ENCODE results near the gene CTNNBL1.

- TF ChIP-seq, protein P1, sequence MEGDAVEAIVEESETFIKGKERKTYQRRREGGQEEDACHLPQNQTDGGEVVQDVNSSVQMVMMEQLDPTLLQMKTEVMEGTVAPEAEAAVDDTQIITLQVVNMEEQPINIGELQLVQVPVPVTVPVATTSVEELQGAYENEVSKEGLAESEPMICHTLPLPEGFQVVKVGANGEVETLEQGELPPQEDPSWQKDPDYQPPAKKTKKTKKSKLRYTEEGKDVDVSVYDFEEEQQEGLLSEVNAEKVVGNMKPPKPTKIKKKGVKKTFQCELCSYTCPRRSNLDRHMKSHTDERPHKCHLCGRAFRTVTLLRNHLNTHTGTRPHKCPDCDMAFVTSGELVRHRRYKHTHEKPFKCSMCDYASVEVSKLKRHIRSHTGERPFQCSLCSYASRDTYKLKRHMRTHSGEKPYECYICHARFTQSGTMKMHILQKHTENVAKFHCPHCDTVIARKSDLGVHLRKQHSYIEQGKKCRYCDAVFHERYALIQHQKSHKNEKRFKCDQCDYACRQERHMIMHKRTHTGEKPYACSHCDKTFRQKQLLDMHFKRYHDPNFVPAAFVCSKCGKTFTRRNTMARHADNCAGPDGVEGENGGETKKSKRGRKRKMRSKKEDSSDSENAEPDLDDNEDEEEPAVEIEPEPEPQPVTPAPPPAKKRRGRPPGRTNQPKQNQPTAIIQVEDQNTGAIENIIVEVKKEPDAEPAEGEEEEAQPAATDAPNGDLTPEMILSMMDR (IDR thresholded peaks at IDR 0.05; ENCODE audit: insufficient read depth, low read depth, low read length): no peak
- TF ChIP-seq EZH2 (IDR thresholded peaks at IDR 0.05; ENCODE audit: insufficient read depth, low read length): no peak
These were observed 102.9 kb downstream of the CTNNBL1 start for GRCh38 chr20:37796733-37797132.
